ENCODE measurements around the gene KIF25.

KIF25 gene

DNA sequence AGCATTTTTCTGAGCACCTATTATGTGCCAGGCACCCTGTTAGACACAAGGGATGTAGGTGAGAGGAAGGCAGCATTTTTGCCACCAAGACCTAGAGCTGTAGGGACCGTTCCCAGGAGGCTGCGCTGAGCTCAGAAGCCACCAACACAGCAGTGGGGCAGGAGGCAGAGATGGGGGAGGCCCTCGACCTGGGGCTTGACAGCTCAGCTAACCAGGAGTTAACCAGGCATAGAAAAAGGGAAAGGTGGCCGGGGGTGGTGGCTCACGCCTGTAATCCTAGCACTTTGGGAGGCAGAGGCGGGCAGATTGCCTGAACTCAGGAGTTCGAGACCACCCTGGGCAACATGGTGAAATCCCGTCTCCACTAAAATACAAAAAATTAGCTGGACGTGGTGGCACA is 29.5 kb downstream of the KIF25 start:
- Histone ChIP-seq H3K79me2 (ENCODE audit: insufficient read depth, low read length) (no peaks in the 10 kb centered on the region), H3K9me2 (replicated peaks; ENCODE audit: low read depth, low read length) (no peaks in the 10 kb centered on the region), H3K27me3 (ENCODE audit: insufficient read depth, low read length, poor library complexity, severe bottlenecking) (no peaks in the 10 kb centered on the region), H3F3A (ENCODE audit: low read depth) (no peaks in the 10 kb centered on the region), H3K4me3 (ENCODE audit: low read length, poor library complexity, severe bottlenecking) (no peak overlapping the region), H3K4me2 (ENCODE audit: low read depth, low read length, poor library complexity, severe bottlenecking) (no peak overlapping the region), H2AFZ (ENCODE audit: low read length) (no peak overlapping the region), H4K20me1 (ENCODE audit: insufficient read depth, low read length, poor library complexity, severe bottlenecking) (no peaks in the 10 kb centered on the region), H3K4me1 (ENCODE audit: insufficient read depth, low read length, poor library complexity, severe bottlenecking) (no peaks in the 10 kb centered on the region), H3K9ac (ENCODE audit: low read depth, low read length, poor library complexity, severe bottlenecking) (no peak overlapping the region), H3K9me3 (ENCODE audit: insufficient read depth, low read depth, low read length) (peaks cover 6% of the 10 kb centered on the region; the same call in 1 of the 2 replicates), H3K36me3 (ENCODE audit: insufficient read depth, low read length) (no peaks in the 10 kb centered on the region)
- TF ChIP-seq EZH2phosphoT487 (IDR thresholded peaks at IDR 0.05; ENCODE audit: borderline replicate concordance), result no peak
- TF ChIP-seq CTCF (conservative IDR thresholded peaks at IDR 0.05; ENCODE audit: low read length), result no peak

GRCh38 chr6:168027521-168027920 is 30.1 kb downstream of the KIF25 start:
- no peak overlapping the region for H3K4me3 ChIP-seq (ENCODE audit: low read length, poor library complexity, severe bottlenecking)
- H3K27me3 ChIP-seq (ENCODE audit: insufficient read depth, low read length, poor library complexity, severe bottlenecking), result no peaks in the 10 kb centered on the region
- H3K79me2 ChIP-seq (ENCODE audit: insufficient read depth, low read length), result no peaks in the 10 kb centered on the region
- H2AFZ ChIP-seq (ENCODE audit: low read length), result no peak overlapping the region
- no peaks in the 10 kb centered on the region for H3F3A ChIP-seq (ENCODE audit: low read depth)
- H3K9me2 ChIP-seq (replicated peaks; ENCODE audit: low read depth, low read length), result no peaks in the 10 kb centered on the region
- no peaks in the 10 kb centered on the region for H3K4me1 ChIP-seq (ENCODE audit: insufficient read depth, low read length, poor library complexity, severe bottlenecking)
- no peaks in the 10 kb centered on the region for H3K36me3 ChIP-seq (ENCODE audit: insufficient read depth, low read length)
- H3K4me2 ChIP-seq (ENCODE audit: low read depth, low read length, poor library complexity, severe bottlenecking), result no peak overlapping the region
- H4K20me1 ChIP-seq (ENCODE audit: insufficient read depth, low read length, poor library complexity, severe bottlenecking), result no peaks in the 10 kb centered on the region
- peaks cover 7% of the 10 kb centered on the region; the same call in 1 of the 2 replicates for H3K9me3 ChIP-seq (ENCODE audit: insufficient read depth, low read depth, low read length)
- no peak for TF ChIP-seq CTCF (conservative IDR thresholded peaks at IDR 0.05; ENCODE audit: low read length)
- no peak for TF ChIP-seq EZH2phosphoT487 (IDR thresholded peaks at IDR 0.05; ENCODE audit: borderline replicate concordance)
- no peak overlapping the region for H3K9ac ChIP-seq (ENCODE audit: low read depth, low read length, poor library complexity, severe bottlenecking)

GRCh38 chr6:168028181-168028580 is 30.7 kb downstream of the KIF25 start:
- H3F3A ChIP-seq (ENCODE audit: low read depth), result no peaks in the 10 kb centered on the region
- H3K79me2 ChIP-seq (ENCODE audit: insufficient read depth, low read length), result no peaks in the 10 kb centered on the region
- H4K20me1 ChIP-seq (ENCODE audit: insufficient read depth, low read length, poor library complexity, severe bottlenecking), result no peaks in the 10 kb centered on the region
- no peaks in the 10 kb centered on the region for H3K4me1 ChIP-seq (ENCODE audit: insufficient read depth, low read length, poor library complexity, severe bottlenecking)
- no peak overlapping the region for H3K9ac ChIP-seq (ENCODE audit: low read depth, low read length, poor library complexity, severe bottlenecking)
- H3K4me3 ChIP-seq (ENCODE audit: low read length, poor library complexity, severe bottlenecking), result no peak overlapping the region
- H3K9me2 ChIP-seq (replicated peaks; ENCODE audit: low read depth, low read length), result no peaks in the 10 kb centered on the region
- peaks cover 4% of the 10 kb centered on the region; the same call in 1 of the 2 replicates for H3K9me3 ChIP-seq (ENCODE audit: insufficient read depth, low read depth, low read length)
- no peaks in the 10 kb centered on the region for H3K27me3 ChIP-seq (ENCODE audit: insufficient read depth, low read length, poor library complexity, severe bottlenecking)
- no peaks in the 10 kb centered on the region for H3K36me3 ChIP-seq (ENCODE audit: insufficient read depth, low read length)
- no peak overlapping the region for H2AFZ ChIP-seq (ENCODE audit: low read length)
- H3K4me2 ChIP-seq (ENCODE audit: low read depth, low read length, poor library complexity, severe bottlenecking), result no peak overlapping the region
- TF ChIP-seq EZH2phosphoT487 (IDR thresholded peaks at IDR 0.05; ENCODE audit: borderline replicate concordance) (no peak), CTCF (conservative IDR thresholded peaks at IDR 0.05; ENCODE audit: low read length) (no peak)

All from Loucy (cell line).